Gastrocnemius medialis (tissue), 4 donors: Measurements from ENCODE around the gene SYT15. TPM values are rescaled to one million over a fixed set of nuclear protein-coding genes. Genes with fewer than 3 reads are reported as not detected.
"Not testable (repeated sequence)": the region's sequence is repeated elsewhere in the genome, so short reads cannot be mapped to it uniquely, and the experiment has no call there.

Experiments
- ATAC-seq, 2 donors: fragments of 150-250 bp; one replicate each; pipeline ENCODE4 v1.9.1; 2016
- DNase-seq, 2 donors: peaks; one replicate each; pipeline ENCODE4 v3.0.0-alpha.2; 2019
- H3K27ac ChIP-seq, 4 donors: fragments of 200-600 bp; sonication (generic); 1 replicate in 1 of 4; 2 replicates in 3 of 4; pipeline ENCODE4 v1.5.1; 2016 to 2018; ENCODE audit warnings: mild to moderate bottlenecking in 2 of 4, moderate library complexity in 1 of 4
- H3K27me3 ChIP-seq, 3 donors: fragments of 200-600 bp; sonication (generic) in 2 of 3; 1 replicate in 1 of 3; 2 replicates in 2 of 3; pipeline versions ENCODE4 v1.5.1 to v1.6.0; 2016 to 2019; ENCODE audit warnings: mild to moderate bottlenecking in 1 of 3, moderate library complexity in 1 of 3
- H3K36me3 ChIP-seq, 2 donors: fragments of 200-600 bp; sonication (generic) in 1 of 2; one replicate each; pipeline ENCODE4 v1.5.1; 2017 to 2018
- H3K4me1 ChIP-seq, 2 donors: fragments of 200-600 bp; sonication (generic) in 1 of 2; one replicate each; pipeline ENCODE4 v1.5.1; 2016 to 2017; ENCODE audit warnings: mild to moderate bottlenecking in 2 of 2
- H3K4me3 ChIP-seq, 4 donors: fragments of 200-600 bp; sonication (generic) in 3 of 4; 1 replicate in 1 of 4; 2 replicates in 3 of 4; pipeline ENCODE4 v1.5.1; 2016 to 2019; ENCODE audit warnings: mild to moderate bottlenecking in 2 of 4
- H3K9me3 ChIP-seq, 3 donors: fragments of 200-600 bp; sonication (generic) in 2 of 3; 1 replicate in 1 of 3; 2 replicates in 2 of 3; pipeline ENCODE4 v1.5.1; 2016 to 2019
- CTCF ChIP-seq, 5 experiments: fragments of 450-650 bp in 3 of 5; fragments of 200-600 bp in 2 of 5; sonication (generic) in 2 of 5; IDR thresholded peaks in 4 of 5; conservative IDR thresholded peaks in 1 of 5; 1 replicate in 4 of 5; 2 replicates in 1 of 5; pipeline ENCODE4 v1.5.1; 2016 to 2019; ENCODE audit warnings: antibody characterized with exemption in 5 of 5, mild to moderate bottlenecking in 3 of 5, moderate library complexity in 3 of 5
- in situ Hi-C, 4 donors: fragments of 200-750 bp; cut with MboI; loops; one replicate each; pipeline versions ENCODE4 v1.15.0 to v1.8.0; 2017; ENCODE audit warnings: low sequenced_read_pairs in 4 of 4
- intact Hi-C: fragments of 100-400 bp; cut with DNase I; formaldehyde crosslinking; loops from one replicate; pipeline ENCODE4 v1.15.1; 2023; ENCODE audit warnings: low total_unique reads
- total RNA-seq, 4 donors: library from RNA; depleted of rRNA; stranded (reverse); fragments of >200 nt; gene quantifications; one replicate each; pipeline versions ENCODE4 v1.1.0 to v1.2.3, GENCODE V29; 2016

Gene SYT15
- total RNA-seq, 4 donors from 2014 or later: 0.36 to 1.0 (median 0.69) TPM

GRCh38 chr10:46565591-46566332 lies 13.2 kb upstream of the SYT15 start:
- in situ Hi-C loops, H3K4me3 ChIP-seq, H3K27ac ChIP-seq, H3K36me3 ChIP-seq, intact Hi-C loops, H3K4me1 ChIP-seq, H3K27me3 ChIP-seq, H3K9me3 ChIP-seq: not testable (repeated sequence)
- peak in 3 of 5 experiments; percentile 17 to 39 (median 25) for TF ChIP-seq CTCF (IDR thresholded peaks at IDR 0.05 in 4 of 5, conservative IDR thresholded peaks at IDR 0.05 in 1 of 5)
- DNase-seq (peak; percentile 7 to 20), ATAC-seq (peak; percentile 52 to 66)

- DNase-seq, ATAC-seq, H3K9me3 ChIP-seq, in situ Hi-C loops, H3K4me3 ChIP-seq, intact Hi-C loops, H3K27me3 ChIP-seq, H3K36me3 ChIP-seq, H3K4me1 ChIP-seq, H3K27ac ChIP-seq: not testable (repeated sequence)
Measured at GRCh38 chr10:46567151-46567550, 11.8 kb upstream of the SYT15 start.

GRCh38 chr10:46570655-46571054 lies 8.3 kb upstream of the SYT15 start:
- intact Hi-C loops, H3K36me3 ChIP-seq, H3K4me3 ChIP-seq, H3K27me3 ChIP-seq, DNase-seq, in situ Hi-C loops, H3K9me3 ChIP-seq, ATAC-seq, H3K4me1 ChIP-seq, H3K27ac ChIP-seq: not testable (repeated sequence)

GRCh38 chr10:46572765-46573164 lies 6.2 kb upstream of the SYT15 start:
- H3K4me1 ChIP-seq, H3K9me3 ChIP-seq, H3K4me3 ChIP-seq, intact Hi-C loops, in situ Hi-C loops, H3K36me3 ChIP-seq, DNase-seq, H3K27ac ChIP-seq, ATAC-seq, H3K27me3 ChIP-seq: not testable (repeated sequence)

- in situ Hi-C loops, H3K27me3 ChIP-seq, ATAC-seq, DNase-seq, H3K9me3 ChIP-seq, H3K4me1 ChIP-seq, H3K27ac ChIP-seq, intact Hi-C loops, H3K4me3 ChIP-seq, H3K36me3 ChIP-seq: not testable (repeated sequence)
Measured at GRCh38 chr10:46573314-46573713, 5.6 kb upstream of the SYT15 start.

GRCh38 chr10:46573884-46574283 lies 5.0 kb upstream of the SYT15 start:
- intact Hi-C loops, H3K27me3 ChIP-seq, H3K9me3 ChIP-seq, H3K36me3 ChIP-seq, DNase-seq, H3K4me3 ChIP-seq, in situ Hi-C loops, H3K27ac ChIP-seq, ATAC-seq, H3K4me1 ChIP-seq: not testable (repeated sequence)

GRCh38 chr10:46577624-46578473 lies 1.1 kb upstream of the SYT15 start:
- H3K27me3 ChIP-seq, H3K4me1 ChIP-seq, H3K4me3 ChIP-seq, H3K27ac ChIP-seq, ATAC-seq, H3K9me3 ChIP-seq, DNase-seq, H3K36me3 ChIP-seq, in situ Hi-C loops, intact Hi-C loops: not testable (repeated sequence)

GRCh38 chr10:46579378-46579777 lies 450 bp downstream of the SYT15 start:
- ATAC-seq, H3K4me1 ChIP-seq, H3K4me3 ChIP-seq, H3K9me3 ChIP-seq, H3K27ac ChIP-seq, H3K27me3 ChIP-seq, DNase-seq, H3K36me3 ChIP-seq, in situ Hi-C loops, intact Hi-C loops: not testable (repeated sequence)

GRCh38 chr10:46581997-46582396 lies 3.1 kb downstream of the SYT15 start:
- in situ Hi-C loops, H3K4me3 ChIP-seq, H3K4me1 ChIP-seq, H3K27ac ChIP-seq, H3K36me3 ChIP-seq, H3K9me3 ChIP-seq, DNase-seq, H3K27me3 ChIP-seq, intact Hi-C loops, ATAC-seq: not testable (repeated sequence)

- ATAC-seq, H3K27ac ChIP-seq, H3K27me3 ChIP-seq, intact Hi-C loops, H3K36me3 ChIP-seq, in situ Hi-C loops, H3K4me1 ChIP-seq, DNase-seq, H3K4me3 ChIP-seq, H3K9me3 ChIP-seq: not testable (repeated sequence)
Measured at GRCh38 chr10:46582568-46582967, 3.6 kb downstream of the SYT15 start.

- H3K4me1 ChIP-seq, H3K36me3 ChIP-seq, intact Hi-C loops, H3K4me3 ChIP-seq, DNase-seq, in situ Hi-C loops, H3K9me3 ChIP-seq, H3K27me3 ChIP-seq, ATAC-seq, H3K27ac ChIP-seq: not testable (repeated sequence)
Measured at GRCh38 chr10:46584196-46584595, 5.3 kb downstream of the SYT15 start.
